HG02973 (cell line): ENCODE results near the gene STX18.

Experiments
- ATAC-seq: cut with Tn5 transposase; IDR thresholded peaks from one replicate; pipeline ENCODE4 v1.9.1; 2021; ENCODE audit warnings: moderate library complexity; ENCODE audit not compliant: unreplicated experiment

Gene STX18

DNA sequence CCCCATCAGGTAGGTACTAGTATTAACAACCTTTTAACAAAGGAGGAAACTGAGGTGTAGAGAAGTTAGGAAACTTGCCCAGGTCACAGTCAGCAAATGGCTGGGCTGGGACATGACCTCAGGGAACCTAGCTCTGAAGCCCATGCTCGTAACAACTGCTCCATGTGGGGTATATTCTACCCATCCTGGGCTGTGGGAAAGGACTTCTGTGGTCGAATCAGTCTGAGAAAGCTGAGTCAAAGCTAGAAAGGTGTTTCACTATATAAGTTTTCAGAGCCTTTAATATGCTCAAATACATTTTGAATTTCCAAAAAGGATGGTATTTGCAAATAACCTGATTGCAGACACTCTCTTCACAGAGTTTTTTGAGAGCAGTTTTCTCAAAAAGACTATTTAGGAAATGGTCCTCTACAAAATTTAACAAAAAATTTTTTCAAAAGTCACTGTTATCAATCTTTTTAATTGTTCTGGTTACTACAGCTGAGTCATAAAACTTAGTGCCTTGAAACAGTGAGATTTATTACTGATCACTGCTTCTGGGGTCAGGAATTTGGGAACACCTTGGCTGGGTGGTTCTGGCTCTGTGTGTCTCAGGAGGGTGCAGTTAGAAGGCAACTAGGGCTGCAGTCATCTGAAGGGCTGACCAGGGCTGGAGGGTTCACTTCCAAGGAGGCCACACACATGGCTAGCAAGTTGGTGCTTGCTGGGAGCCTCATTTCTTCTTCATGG, 101.4 kb downstream of the STX18 start:
- ATAC-seq = no peak

DNA sequence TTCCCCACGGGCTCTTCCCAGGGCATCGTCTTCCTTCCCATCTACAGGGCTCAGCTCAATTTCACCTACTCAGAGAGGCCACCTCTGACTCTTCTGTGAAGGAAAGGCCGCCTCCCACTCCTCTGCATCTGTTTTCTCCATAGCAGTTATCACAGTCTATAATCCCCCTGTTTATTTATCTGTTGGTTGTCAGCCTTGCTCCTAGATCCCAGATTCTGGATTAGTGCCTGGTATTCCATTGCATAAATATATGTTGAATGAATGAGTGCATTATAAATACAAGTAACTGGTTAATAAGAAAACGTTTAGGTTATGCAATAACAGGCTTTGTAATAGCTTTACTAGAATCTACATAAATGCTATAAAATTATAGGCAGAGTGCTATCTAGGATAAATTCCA, 102.1 kb downstream of the STX18 start:
- ATAC-seq = no peak

DNA sequence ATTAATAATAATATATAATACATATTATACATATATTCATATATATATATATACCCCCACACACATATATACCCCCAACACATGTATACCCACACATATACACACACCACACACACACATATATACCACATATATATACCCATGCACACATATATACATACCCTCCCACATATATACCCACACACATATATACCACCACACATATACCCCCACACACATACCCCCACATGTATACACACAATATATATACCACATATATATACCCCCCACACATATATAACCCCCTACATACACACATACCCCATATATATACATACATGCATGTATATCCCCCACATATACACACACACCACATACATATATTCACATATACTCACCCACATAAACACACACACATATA, 103.0 kb downstream of the STX18 start:
- no peak for ATAC-seq

DNA sequence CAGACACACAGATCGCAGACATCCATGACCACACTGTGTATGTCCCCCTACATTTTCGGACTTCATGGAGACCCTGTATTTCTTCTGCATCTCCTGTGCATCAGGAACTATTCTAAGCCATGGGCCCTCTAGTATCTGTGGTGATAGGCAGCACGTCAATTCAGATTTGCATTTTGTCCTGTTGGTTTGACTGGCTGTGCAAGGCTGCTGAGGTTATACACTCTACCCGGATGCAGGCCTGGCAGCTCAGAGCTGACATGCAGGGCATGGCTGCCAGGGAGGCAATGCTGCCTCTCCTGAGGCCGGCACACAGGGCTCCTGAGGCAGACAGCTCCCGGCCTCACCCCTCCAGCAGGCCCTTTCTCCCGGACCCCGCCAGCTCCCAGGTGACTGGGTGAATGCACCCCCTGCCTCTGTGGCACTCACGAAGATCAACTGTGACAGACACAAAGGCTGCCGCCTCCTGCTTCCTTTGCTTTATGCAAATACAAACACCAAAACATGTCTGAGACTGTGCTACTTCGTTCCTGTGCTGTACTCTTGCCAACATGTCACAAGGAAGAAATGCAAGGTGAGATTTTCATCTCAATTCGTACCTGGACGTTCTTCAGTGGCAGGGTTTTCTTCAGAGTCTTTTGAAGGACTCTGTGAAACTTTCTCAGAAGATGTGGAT, 103.9 kb downstream of the STX18 start:
- no peak for ATAC-seq

DNA sequence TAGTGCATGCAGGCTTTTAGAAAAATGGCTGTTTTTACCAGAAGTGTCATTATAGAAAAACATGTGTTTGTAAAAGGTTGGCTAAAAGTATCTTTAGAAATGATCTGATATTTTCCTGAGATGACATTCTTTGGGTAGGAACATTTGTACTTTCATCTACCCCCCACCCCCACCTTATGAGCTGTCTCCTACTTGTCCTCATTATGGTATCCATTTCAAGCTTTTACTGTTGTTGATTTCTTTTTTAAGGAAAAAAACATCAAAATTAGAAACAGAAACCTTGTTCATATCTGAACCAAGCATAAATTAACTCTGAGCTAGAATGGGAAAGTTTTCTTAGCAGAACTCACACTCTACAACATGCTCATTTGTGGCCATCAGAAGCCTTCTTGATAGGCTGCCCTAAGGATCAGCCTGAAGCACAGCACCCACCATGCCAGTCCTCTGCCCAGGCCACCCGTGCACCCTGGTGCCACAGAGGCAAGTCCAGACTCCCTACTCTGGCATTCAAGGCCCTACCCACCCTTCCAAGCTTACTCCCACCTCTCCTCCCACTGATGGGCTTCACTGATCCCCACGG, 105.5 kb downstream of the STX18 start:
- no peak for ATAC-seq

DNA sequence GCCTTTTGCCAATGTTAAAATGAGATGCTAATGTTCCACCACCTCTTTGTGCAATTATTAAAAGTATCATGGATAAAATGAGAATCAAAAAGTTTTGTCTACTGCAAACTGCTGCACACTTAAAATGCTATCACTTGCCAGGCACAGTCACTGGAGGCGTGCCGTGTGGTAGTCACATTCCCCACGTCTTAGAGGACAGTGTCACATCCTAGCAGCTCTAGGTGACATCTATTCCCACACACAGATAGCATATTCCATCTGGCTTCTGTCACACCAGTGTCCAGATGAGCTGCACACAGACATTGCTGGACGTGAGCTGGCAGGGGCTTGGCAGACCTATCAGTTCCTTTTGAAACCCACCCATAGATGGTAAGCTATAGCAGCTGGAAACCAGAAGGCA, 107.9 kb downstream of the STX18 start:
- no peak for ATAC-seq

DNA sequence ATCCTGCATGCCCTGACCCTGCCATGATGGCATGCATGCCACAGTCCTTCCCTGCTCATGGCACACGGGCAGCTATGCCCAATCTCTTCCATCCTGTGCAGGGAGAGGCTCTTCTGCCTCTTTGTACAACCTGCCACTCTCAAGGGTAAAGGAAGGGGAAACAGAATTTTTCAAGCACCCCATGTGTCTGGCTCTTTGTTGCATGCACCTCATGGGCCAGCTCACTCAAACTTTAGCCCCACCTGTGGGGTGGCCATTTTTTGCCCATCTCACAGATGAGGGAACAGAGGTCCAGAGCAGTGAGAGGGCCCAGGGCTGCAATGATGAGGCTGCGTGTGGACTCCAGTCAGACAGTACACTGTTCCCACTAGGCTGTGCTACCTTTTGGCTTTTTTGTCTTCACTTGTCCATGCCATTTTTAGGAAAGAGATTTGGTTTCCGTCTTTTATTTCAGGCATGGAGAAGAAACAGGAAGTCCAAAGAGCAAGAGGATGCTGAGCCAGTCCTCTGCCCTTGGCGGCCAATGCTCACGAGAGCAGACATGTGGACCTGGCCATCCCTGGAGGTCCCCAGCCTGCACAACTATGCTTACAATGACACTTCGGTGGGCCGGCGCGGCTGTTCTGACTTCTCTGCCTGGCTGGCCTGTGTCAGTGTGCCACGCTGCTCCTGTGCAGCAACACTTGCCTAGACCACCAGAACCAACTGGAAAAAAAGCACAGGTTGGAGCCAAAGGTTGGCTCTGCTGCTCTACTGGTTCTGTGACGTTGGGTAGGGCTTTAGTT, 109.3 kb downstream of the STX18 start:
- ATAC-seq = no peak

DNA sequence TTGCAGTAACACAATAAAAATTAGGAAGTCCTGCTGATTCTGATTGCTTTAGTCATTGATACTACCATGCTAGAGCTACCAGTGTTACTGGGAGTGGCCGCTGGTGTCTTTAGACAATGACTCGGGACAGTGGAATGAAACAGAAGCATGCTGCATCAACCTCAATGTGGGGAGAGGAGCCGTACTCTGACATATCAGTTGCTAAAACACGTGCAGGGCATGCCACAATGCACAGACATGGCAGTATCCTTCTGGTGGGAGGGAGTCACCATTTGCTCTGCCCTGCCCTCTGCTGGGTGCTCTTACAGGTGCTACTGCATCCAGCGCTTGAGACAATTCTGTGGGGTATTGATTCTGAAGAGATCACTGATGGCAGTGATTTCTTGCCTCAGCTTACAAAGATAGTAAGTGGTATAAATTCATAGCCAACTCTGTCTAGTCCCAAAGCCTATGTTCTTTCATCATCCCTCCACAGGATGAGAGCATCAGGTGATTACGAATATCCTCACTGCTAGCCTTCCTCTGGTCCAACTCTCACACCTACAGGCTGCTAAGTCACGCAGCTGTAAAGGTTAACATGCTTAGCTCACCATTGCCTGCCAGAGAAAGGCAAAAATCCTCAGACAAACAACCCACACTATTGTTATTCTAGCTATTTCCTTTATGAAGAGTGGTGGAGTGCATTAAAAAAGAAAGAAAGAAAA, 111.2 kb downstream of the STX18 start:
- no peak for ATAC-seq

DNA sequence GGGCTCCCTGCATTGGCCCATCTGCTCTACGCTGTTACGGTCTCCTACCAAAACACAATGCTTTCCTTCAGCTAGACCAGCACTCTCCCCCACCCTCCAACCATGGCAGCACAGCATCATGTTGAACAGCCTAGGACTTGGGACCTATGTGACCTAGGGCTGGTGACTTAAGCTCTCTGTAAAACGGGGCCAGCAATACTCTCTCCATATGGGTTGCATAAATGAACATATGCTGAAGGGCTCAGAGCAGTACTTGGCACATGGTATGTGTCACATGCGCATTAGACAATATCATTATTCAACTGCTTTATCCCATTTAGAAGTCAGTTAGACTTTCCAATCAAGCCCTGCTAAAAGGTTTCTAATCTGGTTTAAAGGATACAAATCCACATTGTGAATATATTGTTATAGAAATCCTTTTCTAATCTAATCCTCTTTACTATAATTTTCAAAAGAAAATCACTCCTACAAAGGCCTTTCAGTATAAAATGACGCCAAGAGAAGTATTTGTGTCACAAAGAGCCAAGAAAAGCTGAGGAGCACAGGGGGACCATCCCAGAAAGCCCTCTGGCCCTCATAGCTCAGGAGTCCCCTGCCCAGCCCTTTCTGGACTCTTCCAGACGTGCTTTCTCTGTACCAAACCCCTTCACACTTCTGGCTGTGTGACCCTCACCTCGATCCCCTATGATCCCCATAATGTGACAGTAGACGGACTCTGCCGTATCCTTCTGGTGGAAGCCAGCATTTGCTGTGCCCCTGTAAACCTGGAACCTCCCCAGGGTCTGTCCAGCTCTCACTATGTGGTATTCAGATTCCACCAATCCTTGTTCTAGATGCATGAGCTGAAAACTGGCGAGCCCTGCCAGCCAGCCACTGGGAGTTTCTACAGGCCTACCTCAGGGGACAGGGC, 112.6 kb downstream of the STX18 start:
- no peak for ATAC-seq

DNA sequence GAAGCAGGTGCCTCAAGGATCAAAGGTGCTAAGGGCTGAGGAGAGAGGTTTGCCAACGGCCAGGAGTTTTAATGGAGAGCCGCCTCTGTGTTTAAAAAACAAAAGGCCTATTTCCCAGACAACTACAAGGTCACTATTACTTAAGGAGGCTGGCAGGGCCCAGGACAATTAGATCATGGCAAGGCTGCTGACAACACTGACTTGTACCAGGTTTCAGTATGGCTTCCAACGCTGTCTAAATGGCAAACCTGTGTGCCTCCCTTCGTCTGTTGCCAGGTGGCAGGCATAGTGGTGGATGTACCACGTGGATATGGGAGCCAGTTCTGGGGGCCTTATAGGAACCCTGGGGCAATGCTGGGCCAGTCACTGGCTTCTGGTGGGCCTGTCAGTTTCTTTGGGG, 114.0 kb downstream of the STX18 start:
- ATAC-seq = no peak

DNA sequence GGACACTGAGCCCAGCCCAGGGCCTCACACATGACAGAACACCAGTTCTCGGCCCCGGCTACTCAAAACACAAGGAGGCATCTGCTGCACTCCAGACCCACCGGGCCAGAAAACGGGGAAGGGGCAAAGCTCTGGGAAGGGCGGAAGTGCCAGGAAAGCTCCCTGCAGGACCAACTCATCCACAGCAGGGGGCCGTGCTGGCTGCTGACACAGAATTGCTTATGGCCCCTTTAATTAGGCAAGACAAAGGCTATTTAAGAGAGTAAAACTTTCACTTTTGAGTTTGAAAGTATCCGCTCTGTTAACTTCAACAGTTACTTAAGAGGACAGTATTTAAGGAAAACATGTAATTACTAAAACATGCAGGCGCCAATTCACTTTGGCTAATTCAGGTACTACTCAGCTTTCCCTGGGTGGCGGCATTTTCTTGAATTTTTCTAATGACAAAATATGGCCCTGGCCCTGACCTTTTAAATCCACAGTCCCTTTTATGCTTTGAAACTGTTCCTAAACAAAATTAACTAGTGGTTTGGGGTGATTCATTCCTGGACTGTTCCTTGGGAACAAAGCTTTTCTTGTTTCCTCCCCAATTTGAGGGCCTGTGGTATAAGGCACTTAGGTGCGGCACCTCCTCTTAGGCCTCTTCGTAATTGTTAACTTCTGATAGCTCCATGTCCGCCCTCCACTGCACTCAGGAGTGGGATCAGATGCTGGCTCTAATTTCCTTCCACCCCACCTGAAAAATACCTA, 114.6 kb downstream of the STX18 start:
- ATAC-seq = no peak

DNA sequence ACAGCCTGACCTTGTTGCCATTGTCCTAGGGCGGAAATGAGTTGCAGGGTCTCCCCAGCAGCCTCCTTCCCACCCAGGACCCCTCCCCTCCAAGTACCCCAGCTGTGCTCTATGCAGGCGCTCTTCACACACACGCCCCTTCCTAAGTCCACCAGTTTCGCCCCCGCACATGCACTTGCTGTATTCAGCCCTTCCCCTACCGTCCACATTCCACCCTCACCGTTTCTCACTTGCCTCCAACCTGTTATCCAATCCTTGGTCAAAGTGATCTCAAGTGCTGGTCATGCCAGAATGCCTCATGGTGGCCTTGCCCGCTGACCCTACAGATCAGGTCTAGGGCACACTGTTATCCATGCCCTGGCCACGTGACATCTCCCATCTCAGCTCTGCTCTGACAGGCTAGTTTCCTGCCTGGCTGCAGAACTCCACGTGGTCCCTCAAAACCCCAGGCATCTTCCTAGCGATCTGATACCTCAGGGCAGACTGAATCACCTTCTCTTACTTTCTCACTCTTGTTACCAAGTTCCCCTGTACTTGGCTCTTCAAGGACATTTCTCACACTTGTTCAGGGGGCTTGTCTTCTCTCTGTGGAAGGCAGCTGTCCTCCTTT, 115.2 kb downstream of the STX18 start:
- ATAC-seq = no peak

DNA sequence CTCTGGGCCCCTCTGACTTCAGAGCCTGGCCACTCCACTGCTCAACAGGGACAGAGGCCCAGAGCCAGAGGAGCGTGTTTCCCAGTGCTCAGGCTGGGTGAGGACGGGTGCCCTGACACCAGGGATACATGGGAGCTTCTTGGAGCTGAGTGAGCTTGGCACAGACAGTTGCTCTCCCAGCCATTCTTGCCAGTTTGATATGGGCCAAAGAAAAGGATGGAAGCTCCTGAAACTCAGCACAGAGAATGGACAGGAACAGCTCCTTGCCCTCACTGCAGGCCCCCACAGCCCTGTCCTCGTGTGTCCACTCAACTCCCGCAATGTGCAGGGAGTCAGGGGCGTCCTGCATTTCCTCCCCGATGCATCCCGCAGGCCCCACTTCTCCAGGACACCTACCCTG, 116.2 kb downstream of the STX18 start:
- ATAC-seq = no peak

DNA sequence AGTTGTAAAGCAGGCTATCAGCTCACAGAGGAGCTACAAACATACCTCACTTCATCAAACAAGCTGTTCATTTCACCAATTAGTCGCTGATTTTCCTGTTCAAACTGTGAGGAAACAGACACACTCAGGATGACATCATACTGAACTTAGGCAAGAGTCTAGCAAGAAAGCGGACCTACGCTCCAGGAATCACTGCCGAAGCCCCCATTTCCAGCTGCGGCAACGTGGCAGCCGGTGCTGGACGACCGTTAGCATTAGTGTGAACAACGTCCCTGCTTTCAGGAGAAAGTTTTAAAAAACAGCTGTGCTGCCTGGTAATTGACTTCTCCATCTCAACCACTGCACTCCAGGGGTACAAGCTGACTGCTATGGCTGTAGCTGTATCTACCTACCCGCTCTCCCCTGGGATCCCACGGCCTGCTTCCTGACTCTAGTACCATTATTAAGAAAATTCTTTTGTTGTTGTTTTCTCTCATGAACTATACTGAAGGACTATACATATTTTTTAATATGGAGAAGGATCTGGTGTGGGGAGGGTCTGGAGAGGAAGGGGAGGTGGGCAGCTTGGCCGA, 116.6 kb downstream of the STX18 start:
- ATAC-seq = no peak

DNA sequence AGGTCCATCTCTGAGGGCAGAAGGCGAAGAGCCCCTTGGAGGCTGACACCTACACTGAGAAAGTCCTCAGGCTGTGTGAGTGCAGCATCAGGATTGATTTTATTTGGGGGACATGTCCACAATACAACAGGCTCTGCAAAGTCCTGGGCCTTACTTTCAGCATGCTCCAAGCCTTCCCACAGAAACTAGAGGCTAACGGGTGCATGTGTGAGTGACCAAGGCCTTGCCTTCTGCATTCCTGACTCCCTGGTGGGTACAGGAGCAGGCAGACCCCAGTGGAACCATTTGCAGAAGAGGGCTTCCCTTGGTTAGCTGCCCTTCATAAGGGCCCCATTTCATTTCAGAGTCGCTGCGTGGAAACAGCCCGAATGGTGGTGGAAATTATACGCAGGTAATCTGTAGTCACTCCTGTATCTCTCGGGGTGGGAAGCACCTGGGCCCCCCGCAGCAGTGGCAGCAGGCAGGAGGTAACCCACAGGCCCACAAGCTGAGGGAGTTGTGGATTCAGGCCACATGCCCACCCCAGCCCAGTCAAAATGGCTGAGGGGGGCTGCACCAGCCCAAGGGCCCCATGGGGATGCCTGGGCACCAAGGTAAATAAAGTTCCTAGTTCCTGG, 117.2 kb downstream of the STX18 start:
- no peak for ATAC-seq

DNA sequence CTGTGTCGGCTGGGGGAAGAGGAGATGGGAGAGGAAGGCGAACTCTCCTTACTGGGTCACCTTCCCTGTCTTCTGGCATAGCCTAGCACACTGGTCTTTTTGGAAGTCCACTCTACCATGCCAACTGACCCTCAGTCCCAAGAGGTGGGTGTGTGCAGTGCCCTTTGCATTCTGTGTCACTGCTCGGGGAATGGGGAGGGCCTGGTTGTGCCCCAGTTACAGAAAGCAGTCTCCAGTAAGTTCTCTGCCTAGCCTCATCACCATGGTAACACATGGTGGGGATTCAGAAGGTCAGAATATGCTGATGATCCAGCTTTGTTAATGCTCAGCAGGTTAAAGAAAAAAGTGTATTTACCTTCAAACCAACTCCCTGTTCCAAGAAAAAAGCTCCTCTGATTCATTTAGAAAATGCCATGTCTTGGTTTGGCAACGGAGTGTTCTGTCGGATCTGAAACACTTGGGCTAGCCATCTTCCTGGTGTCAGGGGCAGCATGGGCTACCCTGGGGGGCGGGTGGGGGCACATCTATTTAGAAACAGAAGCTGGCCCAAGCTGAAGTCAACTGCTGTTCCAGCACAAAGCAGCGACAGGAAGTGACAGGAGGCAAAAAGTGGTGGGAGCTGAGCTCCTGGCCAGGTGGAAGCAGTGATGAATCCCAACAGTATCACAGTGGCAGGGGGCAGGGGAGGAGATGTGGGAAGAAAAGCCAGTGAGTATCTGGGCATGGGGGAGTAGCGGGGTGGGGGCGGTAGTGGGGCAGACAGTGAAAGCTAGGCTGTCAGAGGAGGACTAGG, 117.9 kb downstream of the STX18 start:
- no peak for ATAC-seq

DNA sequence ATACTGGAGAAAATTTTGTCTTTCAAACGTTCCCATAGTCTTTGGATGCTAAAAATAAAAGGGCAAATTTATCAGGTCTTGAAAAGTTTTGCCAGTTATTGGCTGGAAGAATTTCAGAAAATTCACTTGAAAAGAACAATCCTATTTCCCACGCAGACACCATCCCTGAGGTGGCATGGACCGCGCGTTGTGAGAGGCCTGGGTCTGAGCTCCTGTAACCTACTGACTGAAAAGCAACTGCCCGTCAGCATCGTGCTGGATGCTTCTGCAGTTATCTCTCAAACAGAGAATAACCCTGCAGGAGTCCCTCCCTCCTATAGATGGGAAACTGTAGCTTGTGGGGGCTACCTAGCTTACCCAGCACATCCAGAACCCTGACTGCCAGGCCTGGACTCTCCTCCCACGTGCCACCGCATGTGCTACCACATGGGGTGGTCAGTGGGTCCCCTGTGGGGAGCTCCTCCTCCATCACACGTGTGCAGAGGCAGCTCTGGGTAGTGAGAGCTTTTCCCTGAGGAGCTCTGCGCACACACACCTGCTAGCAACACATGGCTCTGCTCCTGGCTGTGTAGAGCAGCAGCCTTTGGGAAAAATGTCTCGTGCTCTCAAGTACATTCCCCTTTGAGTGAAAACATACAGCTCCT, 118.9 kb downstream of the STX18 start:
- ATAC-seq = no peak
